GM19452 (cell line): Measurements from ENCODE around the gene SERPINB8.

Experiments used
- ATAC-seq: cut with Tn5 transposase; IDR thresholded peaks from one replicate; pipeline ENCODE4 v1.9.1; 2021; ENCODE audit not compliant: unreplicated experiment

The SERPINB8 gene

DNA sequence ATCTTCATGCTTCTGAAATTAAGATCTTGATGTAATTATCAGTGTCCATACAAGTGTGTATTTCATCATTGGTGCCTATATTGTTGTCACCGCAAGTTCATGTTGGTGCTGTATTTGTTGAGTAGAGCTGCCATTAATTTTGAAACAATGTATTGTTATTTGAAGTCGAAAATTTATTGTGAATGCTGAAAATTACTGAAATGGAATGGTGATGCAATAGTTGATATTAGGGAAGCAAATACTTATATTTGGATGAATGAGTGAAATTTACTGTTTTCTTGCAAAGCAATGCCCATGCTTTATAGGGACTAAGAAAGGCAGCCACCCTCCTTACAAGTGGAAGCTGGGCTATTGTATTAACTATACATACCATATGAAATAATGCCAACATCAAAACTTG lies 41.6 kb downstream of the SERPINB8 start:
- ATAC-seq: no peak

DNA sequence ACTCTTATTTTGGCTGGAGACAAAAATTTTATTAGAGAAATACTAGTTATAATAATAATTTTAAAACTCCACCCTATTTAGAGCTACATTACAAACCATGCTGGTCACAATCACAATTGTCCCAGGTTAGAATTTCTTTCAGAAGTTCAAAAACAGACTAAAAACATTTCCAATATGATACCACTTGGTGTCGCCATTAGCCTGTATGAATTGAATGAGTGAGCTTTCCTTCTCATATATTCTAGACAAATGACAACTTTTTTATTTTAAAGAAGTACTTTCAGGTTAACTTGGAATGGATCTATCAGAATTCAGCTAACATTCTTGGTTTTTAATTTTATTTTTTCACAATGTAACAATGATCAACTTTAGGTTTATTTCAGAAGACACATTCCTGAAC lies 48.0 kb downstream of the SERPINB8 start:
- no peak for ATAC-seq

DNA sequence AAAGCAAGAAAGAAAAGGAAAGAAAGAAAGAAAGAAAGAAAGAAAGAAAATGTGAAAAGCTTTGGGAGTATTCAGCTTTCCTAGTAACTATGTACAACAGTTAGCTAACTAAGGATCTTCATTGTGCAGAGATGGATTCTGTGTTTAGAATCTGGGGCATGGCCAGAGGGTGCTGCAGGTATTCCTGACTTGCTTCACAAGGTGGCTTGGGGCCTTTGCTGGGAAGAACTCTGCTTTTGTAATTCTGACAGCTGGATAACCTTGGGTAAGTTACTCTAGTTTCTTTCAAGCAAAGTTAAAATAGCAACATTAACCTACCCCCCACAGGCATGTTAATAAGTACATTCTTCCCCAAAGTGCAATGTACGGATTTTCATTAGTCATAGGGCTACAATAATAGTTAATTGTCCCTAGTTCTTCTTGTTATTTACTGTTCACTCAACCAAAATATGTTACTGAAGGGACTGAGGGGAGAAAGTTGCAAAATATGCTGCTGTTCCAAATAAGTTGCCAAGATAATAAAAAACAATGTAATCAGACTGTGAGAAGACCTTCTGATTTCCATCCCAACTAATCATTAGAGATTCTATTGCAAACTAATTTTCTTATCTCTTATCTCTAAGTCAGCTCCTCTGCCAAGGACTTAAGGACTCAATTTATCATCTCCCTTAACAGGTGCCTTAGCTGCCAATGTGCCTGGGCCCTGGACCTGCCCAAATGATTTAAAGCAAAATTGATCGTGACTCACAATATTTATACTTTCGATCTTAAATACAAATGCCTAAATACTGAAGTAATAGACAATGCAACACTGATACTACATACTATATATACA lies 50.3 kb downstream of the SERPINB8 start:
- no peak for ATAC-seq

DNA sequence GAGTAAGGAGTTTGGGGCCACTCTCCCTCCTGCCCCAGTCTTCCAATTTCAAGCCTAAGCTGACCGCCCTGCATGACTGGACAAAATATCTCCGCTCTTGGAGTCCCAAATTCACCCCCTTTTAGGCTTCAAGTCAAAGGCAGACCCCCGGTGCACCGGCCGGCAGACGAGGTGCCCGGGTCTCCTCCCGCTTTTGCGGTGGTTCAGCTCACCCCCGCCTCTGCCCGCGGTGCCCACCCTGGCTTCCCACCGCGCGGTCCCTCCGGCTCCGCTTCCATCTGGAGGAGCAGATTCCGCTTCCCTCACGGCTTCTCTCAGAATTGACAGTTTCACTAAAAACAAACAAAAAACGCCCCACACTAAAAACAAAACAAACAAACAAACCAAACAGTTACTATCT lies 56.5 kb downstream of the SERPINB8 start:
- no peak for ATAC-seq

DNA sequence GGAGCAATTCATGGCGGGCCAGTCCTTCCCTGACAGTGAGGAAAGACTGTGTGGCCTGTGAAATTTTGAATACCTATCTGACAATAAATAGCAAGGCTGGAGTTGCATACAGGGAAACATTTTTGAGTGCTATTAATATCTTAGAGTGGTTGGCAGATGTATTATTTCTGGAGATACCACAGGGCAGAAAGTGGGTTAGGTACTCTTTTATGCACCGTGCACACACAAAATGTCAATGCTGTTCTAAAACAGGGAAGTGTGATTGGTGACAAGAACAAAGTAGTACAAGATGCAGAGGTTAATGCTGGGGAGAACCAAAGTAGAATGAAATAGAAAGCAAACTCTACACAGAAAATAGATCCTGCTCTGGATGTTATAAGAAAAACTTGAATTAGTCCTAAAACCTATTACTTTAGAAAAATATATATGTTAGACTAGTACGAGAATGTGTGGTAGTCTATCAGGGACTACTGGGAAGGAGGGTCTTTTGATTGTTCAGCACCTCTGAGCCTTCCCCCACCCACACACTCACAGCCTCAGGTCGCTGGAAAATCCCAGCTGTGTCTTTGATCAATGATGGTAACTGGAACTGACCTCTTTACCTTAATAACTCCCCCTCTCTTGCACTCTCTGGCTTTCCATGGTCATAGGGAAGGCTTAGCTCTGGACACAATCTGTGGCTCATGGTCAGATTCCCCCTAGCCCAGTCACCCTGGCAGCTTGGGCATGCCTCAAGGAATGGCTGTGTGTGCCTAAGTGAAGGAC lies 58.2 kb downstream of the SERPINB8 start:
- ATAC-seq: peak; percentile 51

DNA sequence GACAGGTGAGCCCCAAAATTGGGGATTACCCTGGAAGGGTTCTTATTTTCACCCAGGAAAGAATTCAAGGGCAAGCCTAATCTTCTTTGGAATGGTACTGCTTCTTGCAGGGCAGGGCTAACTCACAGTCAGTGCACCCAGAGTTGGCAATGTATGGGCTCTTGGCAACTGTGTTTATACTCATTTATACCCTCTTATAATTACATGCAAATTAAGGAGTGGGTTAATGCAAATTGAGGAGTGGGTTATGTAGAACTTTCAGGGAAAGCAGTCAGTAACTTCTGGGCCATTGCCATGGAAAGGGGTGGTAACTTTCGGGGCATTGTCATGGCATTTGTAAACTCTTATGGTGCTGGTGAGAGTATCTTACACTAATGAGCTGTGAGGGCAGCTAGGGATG lies 59.2 kb downstream of the SERPINB8 start:
- ATAC-seq: no peak

DNA sequence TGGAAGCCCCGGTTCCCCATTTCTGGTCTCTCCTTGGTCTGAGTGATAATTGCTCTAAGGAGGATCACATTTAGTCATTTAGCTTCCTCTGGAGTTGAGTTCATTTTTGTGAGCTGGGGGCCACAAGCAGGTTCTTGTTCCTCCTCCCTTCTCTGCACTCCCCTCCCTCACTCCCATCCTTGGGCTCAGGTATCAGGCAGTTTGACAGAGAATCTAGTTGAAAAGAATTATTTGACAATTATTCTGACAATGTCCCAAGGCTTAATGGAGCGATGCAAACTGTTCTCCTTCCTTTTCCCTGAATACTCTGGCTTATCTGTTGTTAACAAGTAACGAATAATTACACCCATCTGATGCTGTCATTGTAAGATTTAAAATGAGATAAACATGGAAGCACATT lies 61.5 kb downstream of the SERPINB8 start:
- ATAC-seq: no peak

DNA sequence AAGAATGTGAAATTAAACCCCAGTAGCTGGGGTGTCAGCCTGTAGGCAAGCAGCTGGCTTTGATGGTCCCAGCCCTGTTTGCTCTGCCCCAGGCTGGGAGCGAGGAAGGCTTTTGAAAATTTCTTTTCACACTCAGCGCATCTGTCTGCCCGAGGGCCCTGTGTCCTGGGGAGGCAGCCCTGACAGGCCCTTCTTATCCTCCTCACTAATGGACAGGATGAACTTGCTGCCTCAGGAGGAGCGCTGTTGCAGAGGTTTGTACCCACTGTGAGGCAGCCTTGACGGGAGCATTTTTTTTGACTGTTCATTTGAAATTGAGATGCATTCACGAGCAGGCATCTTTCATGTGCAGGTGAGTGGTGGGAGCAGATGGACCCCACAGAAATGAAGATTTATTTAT lies 62.4 kb downstream of the SERPINB8 start:
- ATAC-seq: no peak

DNA sequence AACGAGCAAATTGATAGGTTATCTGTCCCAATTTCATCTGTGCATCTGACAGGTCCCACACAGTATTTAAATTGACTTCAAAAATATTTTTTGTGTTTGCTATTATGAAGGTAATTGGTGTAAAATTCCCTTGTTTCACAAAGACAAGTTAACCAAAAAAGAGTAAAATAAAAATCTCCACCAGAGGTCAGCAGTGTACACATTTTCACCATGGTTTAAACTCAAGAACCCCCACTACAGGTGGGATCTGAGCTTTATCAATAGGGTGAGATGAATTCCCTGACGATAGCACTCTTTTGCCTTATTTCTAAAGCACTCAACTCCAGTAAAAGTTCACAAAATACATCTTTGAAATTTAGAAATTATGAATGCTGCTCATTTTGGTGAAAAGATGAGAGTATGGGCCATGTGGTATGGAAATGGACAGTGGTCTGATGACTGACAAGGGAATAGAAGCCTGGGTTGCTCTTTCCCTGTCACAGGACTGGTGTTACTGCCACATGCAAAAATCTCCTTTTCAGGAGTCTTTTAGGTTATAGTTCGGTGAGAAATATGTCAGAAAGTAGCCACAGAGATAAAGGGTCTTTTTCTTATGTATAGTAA lies 68.0 kb downstream of the SERPINB8 start:
- ATAC-seq: no peak
